Right hindlimb (tissue), 1 donor: Measurements from ENCODE around the gene TBXAS1.
A peak's percentile ranks its signal among the peaks of the same experiment; 100 is the strongest.
"Not testable (repeated sequence)": the region's sequence is repeated elsewhere in the genome, so short reads cannot be mapped to it uniquely, and the experiment has no call there.

Experiments used
- DNase-seq: peaks from one replicate; pipeline ENCODE4 v3.0.0-alpha.2; 2018

Gene TBXAS1

DNA sequence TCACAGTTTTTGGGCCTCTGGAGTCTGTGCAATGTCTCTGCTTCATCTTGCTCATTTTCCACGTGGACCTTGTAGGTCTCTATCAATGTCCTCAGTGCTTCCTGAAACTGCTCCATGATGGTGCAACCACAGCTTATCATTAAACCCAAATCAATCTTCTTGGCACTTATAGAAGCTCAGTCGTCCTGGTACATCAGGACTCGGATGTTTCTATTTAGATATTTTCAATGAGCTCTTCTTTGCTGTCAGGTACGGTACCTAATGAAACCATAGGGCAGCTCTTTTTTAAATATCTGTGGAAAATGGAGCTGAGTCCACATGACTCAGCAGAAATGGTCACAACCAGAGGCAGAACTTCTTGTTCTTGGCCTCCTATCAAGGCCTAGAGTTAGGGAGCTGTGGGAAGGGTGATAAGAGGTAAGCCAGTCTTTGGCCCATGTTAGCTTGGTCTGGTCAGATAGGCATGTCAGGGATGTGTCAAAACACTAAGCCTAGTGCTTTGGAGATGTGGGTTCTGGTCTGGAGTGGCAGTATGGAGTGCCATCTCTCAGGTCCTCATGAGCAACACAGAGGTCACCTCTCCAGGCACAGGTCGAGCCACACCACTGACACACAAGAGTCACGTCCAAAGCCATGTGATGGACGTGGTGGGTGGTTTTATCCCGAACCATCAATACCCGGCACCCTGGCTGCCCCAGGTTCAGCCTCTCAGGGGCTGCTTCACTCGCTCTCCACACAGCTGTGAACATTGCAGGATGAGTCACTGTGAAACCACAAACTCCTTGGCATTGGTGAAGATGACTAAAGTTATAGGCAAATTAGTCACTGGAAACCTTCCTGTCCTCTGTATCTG, 87.0 kb downstream of the TBXAS1 start:
- no peak for DNase-seq

DNA sequence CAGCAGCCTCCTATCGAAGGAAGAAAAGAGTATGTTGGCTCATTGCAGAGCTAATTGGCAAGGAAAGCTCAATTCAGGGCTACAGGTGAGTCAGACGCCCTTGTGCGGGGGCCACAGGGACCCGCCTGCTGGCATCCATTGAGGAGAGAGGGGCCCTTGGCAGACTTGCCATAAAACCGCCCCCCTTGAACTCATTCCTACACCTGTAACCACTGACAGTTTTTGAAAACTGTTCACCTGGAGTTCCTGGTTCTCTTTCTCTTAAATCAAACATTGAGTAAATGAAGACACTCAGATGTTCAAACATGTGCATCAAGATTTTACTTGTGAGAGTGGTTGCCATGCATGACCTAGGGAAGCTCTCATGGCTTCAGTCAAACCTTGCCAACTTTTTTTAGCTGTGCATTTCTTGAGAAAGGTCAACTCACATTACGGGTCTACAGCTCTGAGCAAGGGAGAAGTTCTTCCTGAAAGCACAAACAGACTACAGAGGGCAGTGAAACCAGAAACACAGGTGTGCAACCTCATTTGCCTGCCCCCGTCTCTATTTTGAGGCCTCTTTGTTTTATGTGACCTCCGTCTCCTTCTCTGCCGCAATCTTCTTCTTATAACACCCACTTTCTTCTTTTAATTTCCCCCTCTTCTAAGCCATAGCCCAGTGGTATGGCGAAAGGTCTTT, 87.8 kb downstream of the TBXAS1 start:
- DNase-seq = no peak

DNA sequence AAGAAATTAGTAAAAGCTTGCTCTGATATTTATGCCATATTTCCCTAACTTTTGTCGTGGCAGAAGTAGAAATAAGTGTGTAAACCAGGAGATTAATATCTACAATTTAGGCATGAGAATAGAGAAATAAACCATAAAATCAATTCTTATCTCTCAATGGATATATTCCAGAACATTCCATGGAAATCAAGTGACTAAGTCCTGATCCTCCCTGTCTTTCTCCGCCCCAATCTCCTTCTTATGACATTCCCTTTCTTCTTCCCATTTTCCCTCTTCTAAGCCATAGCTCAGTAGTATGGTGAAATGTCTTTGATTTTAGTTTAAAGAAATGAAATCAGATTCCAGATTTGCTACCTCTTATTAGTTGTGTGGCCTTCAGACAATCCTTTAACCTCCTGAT, 88.8 kb downstream of the TBXAS1 start:
- no peak for DNase-seq

DNA sequence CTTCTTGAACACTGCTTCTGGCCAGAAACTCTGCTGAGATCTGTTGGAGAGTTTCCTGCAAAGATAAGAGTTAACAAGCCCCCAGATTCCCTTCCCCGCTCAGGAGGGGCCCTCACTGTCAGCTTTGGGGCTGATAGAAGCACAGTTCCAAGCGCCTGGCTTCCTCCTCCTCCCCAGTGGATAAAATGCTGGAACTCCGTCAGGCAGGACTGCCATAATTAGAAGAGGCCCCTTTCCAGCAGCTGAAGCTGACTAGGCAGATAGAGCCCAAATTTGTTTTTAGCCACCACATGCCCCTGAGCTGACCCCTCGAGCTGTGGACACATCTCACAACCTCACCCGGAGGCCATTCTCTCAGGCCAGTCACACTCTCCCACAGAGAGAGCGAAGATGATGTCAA, 89.4 kb downstream of the TBXAS1 start:
- peak; percentile 61 for DNase-seq

DNA sequence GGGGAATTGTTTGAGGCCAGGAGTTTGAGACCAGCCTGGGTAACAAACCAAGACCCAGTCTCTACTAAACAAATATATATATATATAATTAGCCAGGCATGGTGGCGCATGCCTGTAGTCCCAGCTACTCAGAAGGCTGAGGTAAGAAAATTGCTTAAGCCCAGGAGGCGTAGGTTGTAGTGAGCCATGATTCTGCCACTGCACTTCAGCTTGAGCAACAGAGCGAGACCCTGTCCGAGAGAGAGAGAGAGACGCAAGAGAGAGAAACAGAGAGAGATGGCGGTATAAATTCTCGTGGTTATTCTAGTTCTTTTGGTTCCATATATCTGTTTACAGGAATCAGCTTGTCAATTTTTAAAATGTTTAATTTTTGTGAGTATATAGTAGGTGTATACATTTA, 94.0 kb downstream of the TBXAS1 start:
- DNase-seq = no peak

DNA sequence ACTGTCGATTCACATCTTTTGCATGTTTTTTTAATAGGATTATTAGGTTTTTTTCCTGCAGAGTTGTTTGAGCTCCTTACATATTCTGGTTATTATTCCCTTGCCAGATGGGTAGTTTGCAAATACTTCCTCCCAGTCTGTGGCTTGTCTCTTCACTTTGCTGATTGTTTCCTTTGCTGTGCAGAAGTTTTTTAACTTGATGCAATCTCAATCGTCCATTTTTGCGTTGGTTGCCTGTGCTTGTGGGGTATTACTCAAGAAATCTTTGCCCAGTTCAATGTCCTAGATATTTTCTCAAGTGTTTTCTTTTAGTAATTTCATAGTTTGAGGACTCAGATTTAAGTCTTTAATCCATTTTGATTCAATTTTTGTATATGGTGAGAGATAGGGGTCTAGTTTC, 95.4 kb downstream of the TBXAS1 start:
- no peak for DNase-seq

DNA sequence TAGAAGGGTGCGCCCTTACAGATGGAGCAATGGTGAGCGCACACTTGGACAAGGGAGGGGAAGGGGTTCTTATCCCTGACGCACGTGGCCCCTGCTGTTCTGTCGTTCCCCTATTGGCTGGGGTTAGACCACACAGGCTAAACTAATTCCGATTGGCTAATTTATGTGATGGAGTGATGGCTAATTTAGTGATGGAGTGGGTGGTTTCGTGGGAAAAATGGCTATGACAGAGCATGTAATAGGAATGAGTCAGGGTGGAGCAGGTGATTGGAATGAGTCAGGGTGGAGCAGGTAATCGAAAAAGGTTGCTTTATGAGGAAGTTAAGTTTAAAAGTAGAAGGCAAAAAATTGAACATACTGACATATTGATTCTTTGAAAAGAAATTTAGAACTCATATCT, 100.2 kb downstream of the TBXAS1 start:
- DNase-seq = not testable (repeated sequence)

DNA sequence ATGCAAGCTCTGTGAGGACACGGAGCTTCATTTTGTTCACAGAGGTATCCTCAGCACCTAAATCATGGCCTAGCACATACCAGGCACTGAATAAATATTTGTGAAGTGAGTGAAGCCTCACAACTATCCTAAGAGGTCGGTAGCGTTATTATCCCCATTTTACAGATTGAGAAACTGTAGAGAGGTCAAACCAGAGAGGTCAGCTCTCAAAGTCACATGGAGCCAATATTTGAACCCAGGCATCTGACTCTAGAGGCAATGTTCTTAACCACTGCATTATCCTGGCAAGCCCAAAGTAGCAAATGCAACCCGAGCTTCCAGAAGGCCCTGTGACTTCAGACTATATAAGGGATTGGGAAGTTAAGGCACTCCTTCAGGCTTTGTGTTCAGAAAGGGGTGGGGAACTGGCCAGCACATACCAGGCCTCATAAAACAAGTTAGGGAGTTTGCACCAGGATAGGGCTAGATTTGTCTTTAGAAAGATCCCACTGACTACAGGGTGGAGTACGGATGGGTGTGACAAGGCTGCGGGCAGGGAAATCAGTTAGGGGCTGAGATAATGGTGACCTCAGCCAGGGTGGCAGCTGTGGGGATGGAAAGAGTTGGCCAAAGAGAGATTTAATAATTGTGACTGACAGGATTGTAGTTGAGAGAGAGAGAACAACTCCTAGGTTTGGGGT, 101.4 kb downstream of the TBXAS1 start:
- no peak for DNase-seq

DNA sequence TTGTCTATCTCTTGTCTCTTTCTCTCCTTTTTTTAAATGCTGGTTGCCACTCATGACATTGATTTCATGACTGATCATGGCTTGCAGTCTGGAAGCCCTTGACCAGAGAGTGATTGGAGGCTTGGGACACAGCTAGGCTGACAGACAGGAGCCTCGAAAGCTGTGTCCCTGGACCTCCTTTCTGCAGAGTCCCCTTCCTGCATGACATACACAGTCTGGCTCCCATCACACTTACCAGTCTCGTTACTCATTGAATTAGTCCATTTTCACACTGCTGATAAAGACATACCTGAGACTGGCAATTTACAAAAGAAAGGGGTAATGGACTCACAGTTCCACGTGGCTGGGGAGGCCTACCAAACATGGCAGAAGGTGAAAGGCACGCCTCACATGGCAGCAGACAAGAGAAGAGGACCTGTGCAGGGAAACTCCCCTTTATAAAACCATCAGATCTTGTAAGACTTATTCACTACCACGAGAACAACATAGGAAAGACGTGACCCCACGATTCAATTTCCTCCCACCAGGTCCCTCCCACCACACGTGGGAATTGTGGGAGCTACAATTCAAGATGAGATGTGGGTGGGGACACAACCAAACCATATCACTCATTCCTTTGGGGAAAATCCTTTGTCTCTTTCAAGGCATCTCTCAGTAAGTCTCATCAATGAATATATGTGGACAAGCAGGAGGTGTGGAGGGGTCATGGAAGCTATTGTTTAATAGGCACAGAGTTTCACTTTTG, 102.3 kb downstream of the TBXAS1 start:
- no peak for DNase-seq

DNA sequence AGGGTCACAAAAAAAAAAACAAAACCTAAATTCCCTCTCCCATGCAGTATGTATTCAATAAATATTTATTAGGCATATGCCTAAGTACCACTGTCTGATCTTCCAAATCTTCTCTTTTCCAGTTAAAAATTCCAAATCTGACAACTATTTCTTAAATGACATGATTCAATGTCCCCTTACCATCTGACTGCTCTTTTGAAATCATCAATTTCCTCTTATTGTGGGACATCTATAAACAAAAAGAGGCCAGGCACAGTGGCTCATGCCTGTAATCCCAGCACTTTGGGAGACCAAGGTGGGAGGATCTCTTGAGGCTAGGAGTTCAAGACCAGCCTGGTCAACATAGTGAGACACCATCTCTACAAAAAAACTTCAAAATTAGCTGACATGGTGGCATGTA, 103.5 kb downstream of the TBXAS1 start:
- DNase-seq = no peak

DNA sequence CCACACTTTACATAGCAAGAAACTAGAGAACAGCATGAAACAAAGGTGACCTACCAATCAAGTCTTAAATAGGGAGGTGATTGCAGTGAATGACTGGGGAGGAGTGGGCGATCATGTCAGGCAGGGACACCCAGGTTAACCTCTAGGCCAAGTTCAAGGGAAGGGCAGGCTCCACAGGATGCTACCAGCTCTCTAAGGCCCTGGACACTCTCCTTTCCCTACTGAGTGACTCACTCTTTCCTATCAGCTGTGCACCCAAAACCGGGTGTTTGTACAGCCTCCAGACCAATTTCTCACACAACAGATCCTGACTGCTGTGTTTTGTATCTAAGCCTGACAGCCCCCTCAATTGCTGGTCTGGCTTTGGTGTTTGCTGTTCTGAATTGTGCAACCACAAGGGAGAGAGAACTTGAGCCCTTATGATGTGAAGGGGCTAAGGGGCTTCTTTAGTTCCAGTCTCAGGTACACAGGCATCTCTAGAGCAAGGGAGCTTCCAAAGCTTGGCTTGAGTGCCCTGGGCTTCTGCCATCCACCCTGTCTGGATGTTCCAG, 107.8 kb downstream of the TBXAS1 start:
- DNase-seq = no peak

DNA sequence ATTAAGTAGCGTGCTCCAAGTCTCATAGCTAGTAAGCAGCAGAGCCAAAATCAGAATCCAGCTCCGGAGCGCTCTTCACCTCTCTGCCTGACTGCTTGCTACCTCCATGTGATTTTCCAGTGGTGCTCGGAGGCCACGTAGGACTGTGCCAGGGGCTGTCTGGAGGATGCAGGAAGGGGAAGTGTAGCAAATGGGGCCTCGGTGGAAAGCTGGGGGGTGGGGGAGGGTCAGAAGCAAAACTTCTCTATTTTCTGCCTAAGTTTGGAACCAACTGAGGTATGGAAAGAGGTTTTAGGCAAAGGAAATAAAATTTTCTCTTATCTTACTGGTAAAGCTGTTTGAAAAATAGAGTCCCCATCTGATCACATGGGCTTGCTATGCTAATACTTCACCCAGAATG, 108.7 kb downstream of the TBXAS1 start:
- no peak for DNase-seq

DNA sequence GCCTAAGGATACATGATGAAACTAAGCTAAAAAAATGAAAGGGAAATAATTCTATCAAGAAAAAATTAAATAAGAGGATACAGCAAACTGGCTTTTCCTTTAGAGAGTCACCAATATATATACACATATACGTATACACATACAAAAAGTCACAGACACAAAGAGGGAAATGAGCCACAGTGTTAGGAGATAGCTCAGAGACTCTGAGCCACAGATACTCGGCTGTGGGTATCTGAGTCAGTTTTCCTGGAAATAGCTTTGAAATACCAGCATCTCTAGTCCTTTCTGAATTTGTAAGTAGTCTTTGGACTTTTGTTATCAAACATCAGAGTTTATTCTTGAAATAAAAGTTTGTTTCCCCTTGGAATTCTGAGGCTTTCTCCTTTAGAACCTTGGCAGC, 111.8 kb downstream of the TBXAS1 start:
- no peak for DNase-seq

DNA sequence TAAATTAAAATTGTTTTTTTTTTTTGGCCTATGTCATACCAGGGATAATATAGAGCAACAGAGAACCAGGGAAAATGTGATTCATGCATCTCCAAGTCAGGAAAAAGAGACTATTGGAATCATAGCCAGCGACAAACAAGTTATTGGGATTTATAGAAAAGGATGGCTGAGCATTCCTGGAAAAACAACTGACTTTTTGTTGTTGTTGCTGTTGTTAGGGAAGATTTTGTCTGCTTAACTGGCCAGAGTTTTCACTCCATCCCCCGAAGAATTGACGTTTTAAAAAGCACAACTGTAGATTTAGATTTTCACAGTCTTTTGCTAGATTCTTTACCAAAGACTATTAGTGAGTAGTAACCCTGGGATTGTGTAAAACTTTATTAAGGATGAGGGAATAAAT, 112.4 kb downstream of the TBXAS1 start:
- DNase-seq = no peak

DNA sequence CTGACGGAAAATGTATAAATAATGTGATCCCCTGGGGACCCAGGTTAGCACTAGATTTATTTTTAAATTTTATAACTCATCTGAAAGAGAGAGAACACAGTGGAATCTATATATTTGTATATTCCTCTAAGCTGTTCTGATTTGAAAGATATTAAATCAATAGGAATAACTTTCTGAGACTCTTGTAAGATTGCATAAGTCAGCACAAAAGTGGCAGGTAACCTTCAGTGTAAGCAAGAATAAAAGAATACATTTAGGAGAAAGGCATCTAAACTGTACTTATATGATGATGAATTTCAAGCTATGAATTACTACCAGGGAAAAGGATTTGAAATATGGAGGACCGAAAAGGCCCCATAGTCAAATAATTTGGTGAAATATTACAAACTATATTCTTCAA, 112.8 kb downstream of the TBXAS1 start:
- DNase-seq = no peak

DNA sequence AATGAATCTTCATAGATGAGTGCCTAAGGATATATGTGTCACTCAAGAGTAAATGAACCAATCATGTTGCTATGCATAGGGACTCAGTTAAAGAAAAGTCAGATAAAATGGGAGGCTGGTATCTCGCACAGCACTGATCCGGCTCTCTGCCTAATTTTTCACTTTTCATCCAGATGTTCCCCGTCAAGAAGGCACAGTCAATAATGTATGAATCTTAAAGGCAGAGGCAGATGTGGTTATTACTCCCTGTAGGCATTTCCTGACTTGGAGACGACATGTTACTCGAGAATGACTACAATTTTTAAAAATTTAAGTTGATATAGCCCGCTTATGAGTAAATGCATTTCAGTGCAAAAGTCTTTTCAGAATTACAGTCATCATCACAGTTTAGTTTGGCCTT, 113.6 kb downstream of the TBXAS1 start:
- no peak for DNase-seq

DNA sequence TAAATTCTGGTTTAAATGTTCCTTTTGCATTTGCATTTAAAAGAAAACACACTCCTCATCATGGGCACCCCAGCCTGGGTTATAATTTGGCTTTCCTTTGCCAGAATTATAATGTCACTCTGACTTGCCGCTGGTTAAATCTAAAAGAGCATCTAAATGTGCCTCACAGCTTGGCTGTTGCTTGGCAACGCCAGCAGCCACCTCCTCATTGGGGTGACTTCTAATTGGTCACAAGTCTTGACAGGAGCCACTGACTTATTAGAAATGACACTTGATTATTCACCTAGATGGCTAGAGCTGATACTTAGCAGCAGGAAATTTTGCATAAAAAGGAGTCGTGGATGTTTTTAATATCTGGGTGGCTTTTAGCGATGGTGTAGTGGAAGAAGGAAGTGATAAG, 114.3 kb downstream of the TBXAS1 start:
- DNase-seq = no peak

DNA sequence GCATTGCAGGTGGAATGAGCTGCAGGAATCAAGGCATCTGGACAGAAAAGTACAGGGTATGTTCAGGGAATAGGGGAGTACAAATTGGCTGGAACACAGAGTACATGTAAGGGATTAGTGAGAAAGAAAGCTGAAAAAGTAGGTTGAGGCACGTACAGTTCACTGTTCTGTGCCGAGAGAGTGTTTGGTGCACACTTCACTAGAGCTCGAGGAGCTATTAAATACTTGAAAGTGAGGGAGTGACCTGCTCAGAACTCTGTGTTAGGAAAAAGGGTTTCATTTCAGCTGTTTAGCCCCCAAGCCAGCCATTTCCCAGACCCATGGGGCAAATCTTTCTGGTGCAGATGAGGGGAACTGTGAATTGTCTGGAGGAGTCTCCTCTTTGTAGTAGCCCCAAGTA, 115.2 kb downstream of the TBXAS1 start:
- DNase-seq = no peak

DNA sequence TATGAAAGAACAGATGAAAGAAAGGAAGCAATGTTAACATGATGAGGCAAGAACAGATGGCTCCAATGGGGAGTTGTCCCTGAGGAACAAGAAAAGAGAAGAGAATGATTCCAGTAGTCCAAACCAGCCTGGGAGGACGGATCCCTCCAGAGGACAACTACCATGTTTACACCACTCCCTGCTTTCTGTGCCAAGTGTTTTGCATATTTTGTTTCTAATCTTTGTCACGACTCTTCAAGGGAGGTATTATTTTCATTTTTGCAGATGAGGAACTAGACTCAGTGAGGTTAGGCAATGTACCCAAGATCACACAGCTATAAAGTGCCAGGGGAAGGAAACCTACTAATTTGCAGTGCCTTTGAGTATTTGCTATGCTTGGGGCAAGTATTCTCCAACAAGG, 117.5 kb downstream of the TBXAS1 start:
- no peak for DNase-seq

DNA sequence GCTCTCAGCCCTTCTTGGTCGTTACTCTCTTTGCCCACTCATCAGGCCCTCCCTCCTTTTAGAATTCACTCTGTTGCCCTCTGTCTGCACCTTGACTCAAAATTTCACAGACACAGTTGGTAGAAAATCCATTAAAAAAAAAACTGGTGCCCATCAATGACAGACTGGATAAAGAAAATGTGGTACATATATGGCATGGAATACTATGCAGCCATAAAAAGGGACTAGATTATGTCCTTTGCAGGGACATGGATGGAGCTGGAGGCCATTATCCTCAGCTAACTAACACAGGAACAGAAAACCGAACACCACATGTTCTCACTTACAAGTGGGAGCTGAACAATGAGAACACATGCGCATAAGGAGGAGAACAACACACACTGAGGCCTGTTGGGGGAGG, 118.0 kb downstream of the TBXAS1 start:
- DNase-seq = no peak

DNA sequence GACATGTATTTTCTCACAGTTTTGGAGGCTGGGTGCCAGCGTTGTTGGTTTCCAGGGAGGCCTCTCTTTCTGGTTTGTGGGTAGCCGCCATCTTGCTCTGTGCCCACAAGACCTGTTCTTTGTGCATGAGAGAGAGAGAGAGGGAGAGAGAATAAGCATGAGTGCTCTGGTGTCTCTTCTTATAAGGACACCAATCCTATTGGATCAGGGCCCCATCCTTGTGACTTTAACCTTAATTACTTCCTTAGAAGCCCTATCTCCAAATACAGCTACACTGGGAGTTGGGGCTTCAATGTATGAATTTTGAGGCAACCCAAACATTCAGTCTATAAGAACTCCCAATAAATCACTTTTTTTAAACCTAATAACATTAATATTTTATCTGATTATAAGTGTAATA, 119.1 kb downstream of the TBXAS1 start:
- no peak for DNase-seq

DNA sequence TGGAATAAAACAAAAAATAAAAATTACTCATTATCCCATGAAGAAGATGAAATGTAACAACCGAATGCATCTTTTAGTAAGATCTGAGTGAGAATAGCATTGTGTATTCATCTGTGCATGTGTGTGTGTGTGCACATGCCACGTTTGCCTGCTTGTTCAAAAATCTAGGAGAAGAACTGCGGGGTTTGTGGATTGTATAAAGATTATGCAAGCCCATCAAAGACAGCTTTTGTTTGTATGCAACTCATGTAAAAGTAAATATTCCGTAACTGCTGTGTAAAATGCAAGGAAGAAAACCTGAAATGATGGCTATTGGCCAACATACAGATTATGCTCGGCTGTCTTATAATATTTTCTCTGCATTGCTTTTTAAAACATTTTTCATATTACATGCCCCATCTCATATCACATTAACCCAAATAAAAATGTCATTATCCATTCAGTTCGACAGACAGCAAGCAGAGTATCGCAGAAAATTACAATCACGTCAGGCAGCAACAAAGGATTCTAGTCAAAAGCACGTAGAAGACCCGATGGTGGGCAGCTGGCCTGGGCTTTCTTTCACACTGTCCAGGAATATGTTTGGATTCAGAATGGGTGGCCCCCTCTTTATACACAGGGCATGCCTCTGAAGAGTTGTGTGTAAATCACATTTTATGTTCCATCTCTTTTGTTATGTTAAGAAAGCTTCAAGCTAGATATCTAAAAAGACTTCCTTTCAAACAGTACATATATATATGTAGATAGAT, 119.7 kb downstream of the TBXAS1 start:
- no peak for DNase-seq
